Activated CD4-positive, alpha-beta T cell treated with anti-CD3 and anti-CD28 coated beads for 4 hours (primary cell): ENCODE results near the gene VWA7.

Experiments
- DNase-seq, 2 donors: peaks; one replicate each; pipeline ENCODE4 v3.0.0-alpha.2; 2020

The VWA7 gene

DNA sequence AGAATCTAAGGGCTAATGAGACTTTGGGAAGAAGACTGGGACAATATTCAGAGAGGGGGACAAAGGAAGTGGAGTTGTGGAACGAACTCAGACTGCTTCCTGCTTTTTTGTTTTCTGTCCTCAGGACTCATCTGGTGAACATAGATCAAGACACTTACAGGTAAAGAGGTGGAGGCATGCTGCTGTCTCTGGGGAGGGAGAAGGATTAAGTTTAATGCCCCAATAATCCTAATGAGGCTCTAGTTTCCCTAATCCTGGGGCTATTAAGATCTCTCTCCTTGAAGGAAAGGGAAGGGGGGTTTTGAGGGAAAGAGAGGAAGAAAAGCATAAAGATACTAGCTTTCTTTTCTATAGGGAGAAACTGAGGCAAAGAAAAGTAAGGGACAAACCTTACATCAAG lies 32.7 kb downstream of the VWA7 start:
- no peak for DNase-seq

DNA sequence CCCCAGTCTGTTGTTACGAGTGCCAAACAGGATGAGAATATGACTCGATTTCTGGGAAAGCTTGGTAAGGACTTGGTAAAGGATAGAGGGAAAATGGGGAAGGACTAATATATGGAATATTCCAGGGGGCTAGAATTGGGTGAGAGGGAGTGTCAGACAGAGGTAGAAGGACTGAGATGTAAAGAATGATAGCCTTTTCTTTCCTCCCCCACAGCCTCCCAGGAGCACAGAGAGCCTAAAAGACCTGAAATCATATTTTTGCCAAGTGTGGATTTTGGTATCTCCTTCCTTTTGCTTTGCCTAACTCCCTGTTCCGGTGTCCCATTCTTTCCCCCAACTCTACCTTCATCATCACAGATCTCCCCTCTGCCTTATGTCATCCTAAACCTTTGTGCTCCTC lies 34.2 kb downstream of the VWA7 start:
- no peak for DNase-seq

DNA sequence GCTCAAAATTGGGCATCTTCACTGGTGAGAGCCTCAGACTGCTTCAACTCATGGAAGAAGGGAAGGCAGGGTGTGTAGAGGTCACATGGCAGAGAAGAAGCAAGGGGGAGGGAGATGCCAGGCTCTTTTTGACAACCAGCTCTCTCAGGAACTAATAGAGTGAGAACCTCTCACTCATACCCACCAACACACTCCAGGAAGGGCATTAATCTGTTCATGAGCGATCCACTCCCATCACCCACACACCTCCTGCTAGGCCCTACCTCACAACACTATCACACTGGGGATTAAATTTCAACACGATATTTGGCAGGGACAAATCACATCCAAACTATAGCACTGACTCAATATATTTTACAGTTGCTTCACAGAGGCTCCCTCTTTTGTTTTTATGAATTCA lies 35.3 kb downstream of the VWA7 start:
- DNase-seq, result no peak

GRCh38 chr6:31740397-31741223 lies 36.5 kb downstream of the VWA7 start:
- DNase-seq, result no peak

- peak; percentile 93 for DNase-seq
Measured at GRCh38 chr6:31739639-31740396, 37.3 kb downstream of the VWA7 start, which contains the start of gene MSH5. Gene MSH5, plus strand, starts transcription at chr6:31740005. Its CDS starts 462 bp downstream, at chr6:31740467.

- peak; percentile 58 to 66 for DNase-seq
Measured at GRCh38 chr6:31737991-31738979, 38.8 kb downstream of the VWA7 start.

- DNase-seq, result peak in 1 of 2 donors; percentile 4
Measured at GRCh38 chr6:31737315-31737990, 39.7 kb downstream of the VWA7 start.

- no peak for DNase-seq
Measured at GRCh38 chr6:31736768-31737314, 40.3 kb downstream of the VWA7 start.

- peak; percentile 76 to 78 for DNase-seq
Measured at GRCh38 chr6:31736021-31736767, 40.9 kb downstream of the VWA7 start, which contains the start of gene CLIC1. Gene CLIC1, minus strand, starts transcription at chr6:31736530. Its CDS starts 230 bp downstream, at chr6:31736300.

DNA sequence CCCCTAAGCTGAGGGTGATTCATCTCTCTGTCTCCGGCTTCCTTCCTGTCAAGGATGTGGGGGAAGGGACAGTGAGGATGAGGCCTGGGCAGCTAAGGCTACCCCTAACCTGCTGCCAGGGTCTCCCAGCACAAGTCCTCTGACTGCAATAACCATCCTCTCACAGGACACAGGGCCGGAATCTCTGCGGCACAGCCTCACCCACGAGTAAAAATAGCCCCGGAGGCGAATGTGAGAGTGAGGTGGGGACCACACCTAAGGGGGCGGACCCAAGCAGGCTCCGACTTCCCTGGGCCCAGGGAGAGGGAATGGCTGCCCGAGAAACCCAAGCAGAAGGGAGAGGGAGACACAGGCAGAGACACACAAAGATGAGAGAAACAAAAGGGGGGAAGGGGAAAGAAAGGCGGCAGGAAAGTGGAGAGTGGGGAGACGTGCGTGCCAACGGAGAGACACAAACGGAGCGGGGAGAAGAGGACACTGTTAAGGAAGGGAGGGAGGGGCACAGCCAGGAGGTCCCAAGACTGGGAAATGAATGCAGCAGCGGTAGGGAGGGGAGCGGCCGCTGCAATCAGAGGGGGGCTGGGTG lies 42.2 kb downstream of the VWA7 start:
- DNase-seq, result peak; percentile 51 to 60

- DNase-seq, result no peak
Measured at GRCh38 chr6:31734247-31734820, 42.8 kb downstream of the VWA7 start.

DNA sequence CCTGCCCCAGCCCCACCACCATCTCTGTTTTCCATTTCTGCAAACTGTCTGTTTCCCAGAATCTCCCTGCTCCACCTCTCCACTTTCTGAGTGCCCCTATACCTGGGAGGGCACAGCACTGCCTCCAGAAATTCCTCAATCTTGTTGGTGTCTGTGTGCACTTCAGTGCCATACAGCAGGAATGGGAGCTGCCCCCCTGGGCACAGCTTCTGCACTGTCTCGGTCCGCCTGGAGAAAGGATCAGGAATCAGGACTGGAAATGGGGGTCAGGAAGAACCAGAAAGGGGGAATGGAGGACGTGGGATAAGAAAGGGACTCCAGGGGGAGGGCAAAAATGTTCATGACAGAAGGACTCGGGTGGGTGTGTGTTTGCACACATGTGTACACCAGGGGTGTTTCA lies 43.4 kb downstream of the VWA7 start:
- no peak for DNase-seq

GRCh38 chr6:31732029-31732428 lies 45.1 kb downstream of the VWA7 start:
- DNase-seq, result no peak

GRCh38 chr6:31730631-31731086 lies 46.5 kb downstream of the VWA7 start:
- DNase-seq, result no peak

DNA sequence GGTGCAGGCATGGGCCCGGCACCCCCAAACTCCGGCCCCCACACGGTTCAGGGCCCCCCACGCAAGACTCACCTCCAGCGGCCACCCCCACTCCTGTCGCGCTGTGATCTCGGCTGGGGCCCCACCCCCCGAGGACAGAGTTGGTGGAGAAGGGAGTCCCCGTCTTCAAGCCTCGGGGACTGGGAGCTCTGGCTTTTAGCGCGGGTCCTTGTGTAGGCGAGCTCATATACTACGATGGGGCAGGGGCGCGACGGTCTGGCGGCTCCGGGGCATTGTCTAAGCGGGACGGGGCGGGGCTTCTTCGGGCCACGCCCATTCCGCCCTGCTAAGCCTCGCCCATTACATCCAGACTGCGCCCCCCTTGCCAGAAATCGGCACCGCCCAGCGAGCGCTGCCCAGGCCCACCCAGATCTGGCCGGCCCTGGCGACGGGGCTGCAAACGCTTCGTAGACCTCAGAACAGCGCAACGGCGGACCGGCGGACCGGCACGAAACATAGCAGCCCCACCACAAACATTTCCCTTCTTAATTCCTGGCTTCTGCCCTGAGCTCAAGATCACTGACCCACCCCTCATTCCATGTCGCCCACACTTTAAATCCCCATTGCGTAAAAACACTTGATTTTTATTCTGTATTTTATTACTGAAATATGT lies 47.0 kb downstream of the VWA7 start:
- peak; percentile 52 to 57 for DNase-seq

DNA sequence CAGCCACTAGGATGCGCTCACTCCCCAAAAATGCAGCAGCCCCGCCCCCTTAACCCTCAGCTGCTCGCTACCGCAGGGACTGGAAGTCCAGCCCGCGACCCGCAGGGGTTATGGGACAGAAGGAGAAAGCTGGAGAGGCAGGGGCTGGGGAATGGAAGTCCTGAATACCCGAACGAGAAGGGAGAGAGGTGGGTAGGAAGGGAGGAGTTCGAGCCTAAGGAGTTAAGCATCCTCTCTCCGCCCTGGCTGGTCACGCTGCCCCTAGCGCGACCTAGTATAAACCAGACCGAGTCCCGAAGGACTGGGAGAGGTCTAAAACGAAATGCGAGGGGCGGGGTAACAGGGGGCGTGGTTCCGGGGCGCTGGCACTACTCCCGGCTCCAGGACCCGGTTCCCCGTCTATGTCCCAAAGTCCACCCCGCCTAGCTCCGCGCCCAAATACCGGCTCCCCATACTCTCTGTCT lies 47.6 kb downstream of the VWA7 start:
- peak; percentile 83 for DNase-seq

GRCh38 chr6:31728767-31729514 lies 48.2 kb downstream of the VWA7 start, which contains the start of gene DDAH2:
Gene DDAH2, minus strand, starts transcription at chr6:31729299. Its CDS starts 138 bp downstream, at chr6:31729161.
- no peak for DNase-seq
